Nephron (organoid): ENCODE measurements around the gene RHBDF2.

Source experiments
- H3K27ac Mint-ChIP-seq, 3 experiments: 2 replicates each; pipeline ENCODE4 v1.8.0; 2020; ENCODE audit warnings: mixed read lengths in 3 of 3, mild to moderate bottlenecking in 2 of 3, moderate library complexity in 1 of 3
- H3K27me3 Mint-ChIP-seq: 2 replicates; pipeline ENCODE4 v1.8.0; 2021; ENCODE audit warnings: low read depth, mild to moderate bottlenecking, moderate library complexity, mixed read lengths
- H3K36me3 Mint-ChIP-seq: 2 replicates; pipeline ENCODE4 v1.8.0; 2020; ENCODE audit warnings: low read depth, mixed read lengths
- H3K4me1 Mint-ChIP-seq: 2 replicates; pipeline ENCODE4 v1.8.0; 2020; ENCODE audit warnings: mixed read lengths
- H3K4me3 Mint-ChIP-seq, 3 experiments: 2 replicates each; pipeline ENCODE4 v1.8.0; 2020; ENCODE audit warnings: mild to moderate bottlenecking in 3 of 3, mixed read lengths in 3 of 3, moderate library complexity in 2 of 3
- H3K9me3 Mint-ChIP-seq: 2 replicates; pipeline ENCODE4 v1.8.0; 2020; ENCODE audit warnings: mixed read lengths
- CTCF ChIP-seq, 3 experiments: fragments of 200-600 bp; sonication (generic); IDR thresholded peaks; one replicate each; pipeline ENCODE4 v1.5.0; 2021; ENCODE audit warnings: antibody characterized with exemption in 3 of 3; ENCODE audit not compliant: unreplicated experiment in 3 of 3

The RHBDF2 gene

GRCh38 chr17:76499267-76499667 lies 2.0 kb downstream of the RHBDF2 start:
- Mint-ChIP-seq H3K9me3 (no peaks in the 10 kb centered on the region), H3K4me3 (peak overlapping the region in 2 of 3 experiments; percentile 7 to 26), H3K4me1 (peaks cover 25% of the 10 kb centered on the region), H3K27ac (no peak overlapping the region), H3K27me3 (peaks cover 40% of the 10 kb centered on the region), H3K36me3 (no peaks in the 10 kb centered on the region)
- no peak for TF ChIP-seq CTCF (IDR thresholded peaks at IDR 0.05; ENCODE audit: unreplicated experiment in 3 of 3)

- H3K4me3 Mint-ChIP-seq, result peak overlapping the region; percentile 58 to 73 (median 63)
- H3K4me1 Mint-ChIP-seq, result peaks cover 25% of the 10 kb centered on the region
- no peak for TF ChIP-seq CTCF (IDR thresholded peaks at IDR 0.05; ENCODE audit: unreplicated experiment in 3 of 3)
- peaks cover 36% of the 10 kb centered on the region for H3K27me3 Mint-ChIP-seq
- H3K36me3 Mint-ChIP-seq, result no peaks in the 10 kb centered on the region
- H3K27ac Mint-ChIP-seq, result peak overlapping the region; percentile 61 to 94 (median 83)
- no peaks in the 10 kb centered on the region for H3K9me3 Mint-ChIP-seq
Measured at GRCh38 chr17:76498876-76499251, 2.4 kb downstream of the RHBDF2 start.

- Mint-ChIP-seq H3K27me3 (peaks cover 32% of the 10 kb centered on the region), H3K4me3 (peak overlapping the region; percentile 58 to 73 (median 63)), H3K36me3 (no peaks in the 10 kb centered on the region), H3K27ac (peak overlapping the region; percentile 61 to 94 (median 83)), H3K4me1 (peaks cover 28% of the 10 kb centered on the region), H3K9me3 (no peaks in the 10 kb centered on the region)
- no peak for TF ChIP-seq CTCF (IDR thresholded peaks at IDR 0.05; ENCODE audit: unreplicated experiment in 3 of 3)
Measured at GRCh38 chr17:76497979-76498875, 3.0 kb downstream of the RHBDF2 start.

- Mint-ChIP-seq H3K36me3 (no peaks in the 10 kb centered on the region), H3K27me3 (peaks cover 27% of the 10 kb centered on the region), H3K27ac (peak overlapping the region in 1 of 3 experiments; percentile 61), H3K4me1 (peaks cover 33% of the 10 kb centered on the region), H3K4me3 (no peak overlapping the region), H3K9me3 (no peaks in the 10 kb centered on the region)
- TF ChIP-seq CTCF (IDR thresholded peaks at IDR 0.05; ENCODE audit: unreplicated experiment in 3 of 3), result no peak
Measured at GRCh38 chr17:76497699-76497978, 3.6 kb downstream of the RHBDF2 start.

- no peak overlapping the region for H3K4me3 Mint-ChIP-seq
- no peaks in the 10 kb centered on the region for H3K36me3 Mint-ChIP-seq
- H3K4me1 Mint-ChIP-seq, result peaks cover 32% of the 10 kb centered on the region
- no peak overlapping the region for H3K27ac Mint-ChIP-seq
- no peak for TF ChIP-seq CTCF (IDR thresholded peaks at IDR 0.05; ENCODE audit: unreplicated experiment in 3 of 3)
- H3K9me3 Mint-ChIP-seq, result no peaks in the 10 kb centered on the region
- peaks cover 28% of the 10 kb centered on the region for H3K27me3 Mint-ChIP-seq
Measured at GRCh38 chr17:76496464-76496863, 4.8 kb downstream of the RHBDF2 start.
